Measurements from ENCODE around the gene TRIM26. TPM values are rescaled to one million over a fixed set of nuclear protein-coding genes. Genes with fewer than 3 reads are reported as not detected.

TRIM26 gene
- total RNA-seq, 4 donors from 2014 or later = 14.9 to 38.1 (median 30.0) TPM

DNA sequence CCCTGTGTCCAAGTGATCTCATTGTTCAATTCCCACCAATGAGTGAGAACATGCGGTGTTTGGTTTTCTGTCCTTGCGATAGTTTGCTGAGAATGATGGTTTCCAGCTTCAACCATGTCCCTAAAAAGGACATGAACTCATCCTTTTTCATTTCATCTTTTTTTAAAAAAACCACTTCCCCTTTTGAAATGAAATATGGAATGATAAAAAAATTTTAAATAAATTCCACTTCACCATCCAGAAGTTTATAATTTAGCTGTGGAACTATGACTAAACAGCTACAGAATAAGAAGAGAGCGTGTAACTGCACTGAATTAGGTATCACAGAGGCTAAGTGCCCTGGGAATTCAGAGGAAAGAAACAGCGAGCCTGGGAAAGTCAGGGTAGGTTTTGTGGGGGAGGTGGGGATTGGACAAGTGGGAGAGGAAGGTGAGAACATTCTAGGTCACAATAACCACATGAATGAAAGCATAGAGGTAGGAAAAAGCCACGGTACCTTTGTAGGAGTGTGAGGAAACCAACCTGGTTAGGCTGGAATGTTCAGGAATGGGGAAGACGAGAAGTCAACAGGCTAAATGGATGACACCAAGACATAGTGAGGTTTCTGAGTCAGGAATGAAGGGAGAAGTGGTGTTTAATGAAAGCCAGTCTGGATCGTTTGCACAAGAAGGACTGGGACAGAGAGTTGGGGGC, 63.2 kb downstream of the TRIM26 start:
- Histone ChIP-seq H3K4me3 (no peak overlapping the region), H3K27ac (no peak overlapping the region), H3K36me3 (no peaks in the 10 kb centered on the region), H3K9me3 (no peaks in the 10 kb centered on the region), H3K27me3 (no peaks in the 10 kb centered on the region), H3K4me1 (no peaks in the 10 kb centered on the region)
- no peak for DNase-seq
- TF ChIP-seq, protein P1, sequence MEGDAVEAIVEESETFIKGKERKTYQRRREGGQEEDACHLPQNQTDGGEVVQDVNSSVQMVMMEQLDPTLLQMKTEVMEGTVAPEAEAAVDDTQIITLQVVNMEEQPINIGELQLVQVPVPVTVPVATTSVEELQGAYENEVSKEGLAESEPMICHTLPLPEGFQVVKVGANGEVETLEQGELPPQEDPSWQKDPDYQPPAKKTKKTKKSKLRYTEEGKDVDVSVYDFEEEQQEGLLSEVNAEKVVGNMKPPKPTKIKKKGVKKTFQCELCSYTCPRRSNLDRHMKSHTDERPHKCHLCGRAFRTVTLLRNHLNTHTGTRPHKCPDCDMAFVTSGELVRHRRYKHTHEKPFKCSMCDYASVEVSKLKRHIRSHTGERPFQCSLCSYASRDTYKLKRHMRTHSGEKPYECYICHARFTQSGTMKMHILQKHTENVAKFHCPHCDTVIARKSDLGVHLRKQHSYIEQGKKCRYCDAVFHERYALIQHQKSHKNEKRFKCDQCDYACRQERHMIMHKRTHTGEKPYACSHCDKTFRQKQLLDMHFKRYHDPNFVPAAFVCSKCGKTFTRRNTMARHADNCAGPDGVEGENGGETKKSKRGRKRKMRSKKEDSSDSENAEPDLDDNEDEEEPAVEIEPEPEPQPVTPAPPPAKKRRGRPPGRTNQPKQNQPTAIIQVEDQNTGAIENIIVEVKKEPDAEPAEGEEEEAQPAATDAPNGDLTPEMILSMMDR (IDR thresholded peaks at IDR 0.05) = no peak
- TF ChIP-seq POLR2A (IDR thresholded peaks at IDR 0.05) = no peak
- intact Hi-C loops (cut with DNase I; ENCODE audit: low total_unique reads) = no loop called here

DNA sequence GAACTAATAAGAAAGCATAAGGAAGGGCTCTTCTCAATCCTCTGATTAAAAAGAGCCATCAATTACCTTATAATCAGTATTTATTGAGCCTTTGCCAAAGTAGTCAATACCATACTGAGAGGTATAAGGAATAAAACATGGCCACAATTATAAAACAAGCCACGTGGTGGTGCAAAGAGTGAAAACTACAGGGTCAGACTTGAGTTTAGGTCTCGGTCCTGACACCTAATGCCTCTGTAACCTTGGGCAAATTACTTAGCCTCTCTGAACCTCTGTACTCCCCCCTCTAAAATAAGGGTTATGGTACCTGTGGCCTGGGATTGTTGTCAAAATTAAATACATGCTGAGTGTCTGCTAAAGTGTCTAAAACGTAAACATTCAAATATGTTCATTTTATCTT, 64.0 kb downstream of the TRIM26 start:
- Histone ChIP-seq H3K4me1 (no peaks in the 10 kb centered on the region), H3K27me3 (no peaks in the 10 kb centered on the region), H3K27ac (no peak overlapping the region), H3K36me3 (no peaks in the 10 kb centered on the region), H3K4me3 (no peak overlapping the region), H3K9me3 (no peaks in the 10 kb centered on the region)
- TF ChIP-seq, protein P1 (IDR thresholded peaks at IDR 0.05) = no peak
- no peak for TF ChIP-seq POLR2A (IDR thresholded peaks at IDR 0.05)
- intact Hi-C loops (cut with DNase I; ENCODE audit: low total_unique reads) = no loop called here
- no peak for DNase-seq

DNA sequence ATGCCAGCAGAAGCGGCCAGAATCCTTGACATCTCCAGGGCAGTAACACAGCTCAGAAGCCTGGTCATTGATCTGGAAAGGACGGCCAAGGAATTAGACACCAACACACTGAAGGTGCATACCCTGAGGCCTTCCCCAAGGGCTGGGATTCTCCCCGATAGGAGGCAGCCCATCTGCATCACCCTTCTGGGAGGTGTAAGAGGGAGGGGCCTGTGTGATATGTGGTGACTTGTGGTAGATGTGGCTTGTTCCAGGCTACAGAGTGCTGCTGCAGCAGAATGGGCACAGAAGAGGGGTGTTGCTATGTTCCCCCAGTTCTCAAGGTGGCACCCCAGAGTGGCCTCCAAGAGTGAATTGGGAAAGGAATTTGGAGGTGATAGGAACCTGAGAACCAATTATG, 66.1 kb downstream of the TRIM26 start:
- no peaks in the 10 kb centered on the region for H3K36me3 ChIP-seq
- no peaks in the 10 kb centered on the region for H3K27me3 ChIP-seq
- H3K9me3 ChIP-seq = no peaks in the 10 kb centered on the region
- DNase-seq = no peak
- no peak overlapping the region for H3K4me3 ChIP-seq
- no peak overlapping the region for H3K27ac ChIP-seq
- TF ChIP-seq POLR2A (IDR thresholded peaks at IDR 0.05) = no peak
- TF ChIP-seq, protein P1 (IDR thresholded peaks at IDR 0.05) = no peak
- intact Hi-C loops (cut with DNase I; ENCODE audit: low total_unique reads) = no loop called here
- no peaks in the 10 kb centered on the region for H3K4me1 ChIP-seq

DNA sequence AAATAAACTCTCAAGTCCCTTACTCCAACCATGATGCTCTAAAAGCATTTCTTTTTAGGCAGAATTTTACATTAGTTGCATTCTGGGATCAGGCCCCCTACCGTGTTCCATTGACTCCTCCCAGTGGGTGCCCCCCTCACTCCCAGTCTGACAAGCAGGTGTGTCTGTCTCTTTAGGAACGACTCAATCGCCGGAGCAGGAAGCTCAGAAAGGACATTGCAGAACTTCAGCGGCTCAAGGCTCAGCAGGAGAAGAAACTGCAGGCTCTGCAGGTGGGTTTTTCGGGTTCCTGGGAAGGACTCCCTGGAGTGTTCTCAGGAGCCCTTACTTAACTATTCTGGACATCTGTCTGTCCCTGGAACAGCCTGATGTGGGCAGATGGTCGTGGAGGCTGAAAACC, 67.4 kb downstream of the TRIM26 start:
- TF ChIP-seq, protein P1 (IDR thresholded peaks at IDR 0.05) = no peak
- TF ChIP-seq POLR2A (IDR thresholded peaks at IDR 0.05) = no peak
- Histone ChIP-seq H3K27me3 (no peaks in the 10 kb centered on the region), H3K36me3 (no peaks in the 10 kb centered on the region), H3K9me3 (no peaks in the 10 kb centered on the region), H3K27ac (no peak overlapping the region), H3K4me3 (no peak overlapping the region), H3K4me1 (no peaks in the 10 kb centered on the region)
- no peak for DNase-seq
- intact Hi-C loops (cut with DNase I; ENCODE audit: low total_unique reads) = no loop called here

DNA sequence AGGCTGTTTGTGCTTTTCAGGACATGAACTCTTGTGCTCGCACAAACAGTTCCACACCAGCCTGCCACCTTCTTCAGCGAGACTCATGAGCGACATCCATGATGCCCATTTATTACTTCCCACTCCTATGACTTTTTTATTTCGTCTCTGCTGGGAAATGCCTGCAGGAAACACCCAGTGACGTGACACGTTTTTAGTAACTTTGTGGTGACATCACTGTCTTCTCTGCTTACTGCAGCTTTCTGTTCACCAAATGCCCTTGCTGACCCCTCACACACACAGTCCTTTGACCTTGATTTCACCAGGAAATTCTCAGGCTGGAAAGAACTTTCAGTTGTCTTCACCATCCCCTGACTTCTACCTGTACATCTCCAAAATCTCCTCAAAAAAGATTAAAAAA, 68.4 kb downstream of the TRIM26 start:
- DNase-seq = no peak

More for the DNA sequence above, 68.4 kb downstream of the TRIM26 start:
- TF ChIP-seq POLR2A (IDR thresholded peaks at IDR 0.05) = no peak
- TF ChIP-seq, protein P1 (IDR thresholded peaks at IDR 0.05) = no peak
- no peaks in the 10 kb centered on the region for H3K27me3 ChIP-seq
- intact Hi-C loops (cut with DNase I; ENCODE audit: low total_unique reads) = no loop called here
- no peaks in the 10 kb centered on the region for H3K4me1 ChIP-seq
- no peaks in the 10 kb centered on the region for H3K9me3 ChIP-seq
- no peak overlapping the region for H3K4me3 ChIP-seq
- H3K36me3 ChIP-seq = no peaks in the 10 kb centered on the region
- H3K27ac ChIP-seq = no peak overlapping the region
